Adrenal gland (tissue), 12 donors: ENCODE results near the gene TADA3. TPM values are rescaled to one million over a fixed set of nuclear protein-coding genes. Genes with fewer than 3 reads are reported as not detected.

Experiments used
- DNase-seq, 7 donors: peaks; one replicate each; pipeline ENCODE4 v3.0.0-alpha.2; 2019 to 2020
- H3K27ac ChIP-seq, 5 donors: fragments of 200-600 bp; sonication (generic) in 4 of 5; 1 replicate in 3 of 5; 2 replicates in 2 of 5; pipeline versions ENCODE4 v1.5.1 to v1.8.0; 2016 to 2020; ENCODE audit warnings: mild to moderate bottlenecking in 1 of 5
- H3K27me3 ChIP-seq: fragments of 200-600 bp; 2 replicates; pipeline ENCODE4 v1.8.0; 2021
- H3K36me3 ChIP-seq, 2 donors: fragments of 200-600 bp; replicated peaks in 1 of 2; 1 replicate in 1 of 2; 2 replicates in 1 of 2; pipeline versions ENCODE4 v1.5.1 to v1.8.0; 2018 to 2022
- H3K4me1 ChIP-seq, 2 donors: fragments of 200-600 bp; replicated peaks in 1 of 2; 1 replicate in 1 of 2; 2 replicates in 1 of 2; pipeline versions ENCODE4 v1.5.1 to v1.8.0; 2018 to 2021
- H3K4me3 ChIP-seq, 4 donors: fragments of 200-600 bp; sonication (generic) in 3 of 4; one replicate each; pipeline ENCODE4 v1.5.1; 2016 to 2018
- H3K9me3 ChIP-seq, 3 donors: fragments of 200-600 bp; sonication (generic) in 1 of 3; replicated peaks in 1 of 3; 1 replicate in 2 of 3; 2 replicates in 1 of 3; pipeline versions ENCODE4 v1.5.1 to v1.8.0; 2016 to 2021
- CTCF ChIP-seq, 6 experiments: fragments of 450-650 bp in 4 of 6; fragments of 200-600 bp in 2 of 6; sonication (generic) in 1 of 6; IDR thresholded peaks; 1 replicate in 5 of 6; 2 replicates in 1 of 6; pipeline versions ENCODE4 v1.5.1 to v1.8.0; 2016 to 2021; ENCODE audit warnings: antibody characterized with exemption in 6 of 6, mild to moderate bottlenecking in 2 of 6, moderate library complexity in 1 of 6
- POLR2A ChIP-seq, 2 donors: fragments of 450-650 bp; IDR thresholded peaks; one replicate each; pipeline ENCODE4 v1.6.1; 2017; ENCODE audit warnings: antibody characterized with exemption in 2 of 2, mild to moderate bottlenecking in 2 of 2, moderate library complexity in 1 of 2
- WGBS, 4 donors: extraction: QIAGEN DNeasy Blood & Tissue Kit in 2 of 4; methylation state at CpG; one replicate each; pipeline versions ENCODE4 v1.1.5 to v1.1.7; 2013 to 2017; 5-methylcytosine and 5-hydroxymethylcytosine counted together
- intact Hi-C, 2 donors: fragments of 100-400 bp; cut with DNase I; formaldehyde crosslinking; loops; one replicate each; pipeline versions ENCODE4 v1.14.1 to v1.15.0; 2022 to 2023
- polyA plus RNA-seq, 3 donors: library from polyadenylated mRNA; stranded (reverse); fragments of 200-250 nt in 2 of 3; fragments of 350-450 nt in 1 of 3; fragmentation: Illumina TruSeq in 1 of 3; extraction: RNeasy Lipid Tissue Mini Kit (QIAGEN cat#74804) in 1 of 3; gene quantifications; one replicate each; pipeline ENCODE4 v1.2.3, GENCODE V29; 2013 to 2014
- total RNA-seq, 9 donors: library from RNA; depleted of rRNA in 4 of 9; stranded (reverse); fragments of >200 nt in 4 of 9; fragments of 120-200 nt in 1 of 9; fragmentation: NEBNext Ultra II Directional in 1 of 9; extraction: Animal tissue kit (Norgen Biotek cat#: 25700) in 1 of 9; gene quantifications; one replicate each; pipeline versions ENCODE4 v1.1.0 to v1.2.4, GENCODE V29; 2013 to 2023
- donor health status: healthy with polysubstance abuse.
- donor health status: Bipolar disorder and iron deficiency.
- donor health status: DM: yes; HTN: yes; CAD: no.
- donor health status: DM: no; HTN: no; CAD: no.
- donor health status: DM: no; HTN: no; CAD: no.
- donor health status: DM: yes; HTN: yes; CAD: no.

Gene TADA3
- total and polyA plus RNA-seq, 12 donors = 49.7 to 148 (median 115) TPM

GRCh38 chr3:9757427-9757826 lies 34.8 kb downstream of the TADA3 start:
- Histone ChIP-seq H3K4me3 (no peak overlapping the region), H3K27ac (peak overlapping the region in 1 of 5 donors; percentile 38), H3K36me3 (peaks cover 0 to 71% of the 10 kb centered on the region in 2 donors), H3K9me3 (no peaks in the 10 kb centered on the region), H3K27me3 (no peaks in the 10 kb centered on the region), H3K4me1 (peaks cover 7 to 16% of the 10 kb centered on the region in 2 donors)
- intact Hi-C loops = loop anchor here in 1 of 2 donors (10.0 kb wide), 1 partner anchor 47 kb away; no protein-coding TSS in a partner anchor
- no peak for TF ChIP-seq CTCF (IDR thresholded peaks at IDR 0.05)
- no peak for TF ChIP-seq POLR2A (IDR thresholded peaks at IDR 0.05)
- 62 to 82% (median 75%) methylated on average over 7 to 13 of the region's 13 CpGs for WGBS, 4 donors
- DNase-seq = no peak

DNA sequence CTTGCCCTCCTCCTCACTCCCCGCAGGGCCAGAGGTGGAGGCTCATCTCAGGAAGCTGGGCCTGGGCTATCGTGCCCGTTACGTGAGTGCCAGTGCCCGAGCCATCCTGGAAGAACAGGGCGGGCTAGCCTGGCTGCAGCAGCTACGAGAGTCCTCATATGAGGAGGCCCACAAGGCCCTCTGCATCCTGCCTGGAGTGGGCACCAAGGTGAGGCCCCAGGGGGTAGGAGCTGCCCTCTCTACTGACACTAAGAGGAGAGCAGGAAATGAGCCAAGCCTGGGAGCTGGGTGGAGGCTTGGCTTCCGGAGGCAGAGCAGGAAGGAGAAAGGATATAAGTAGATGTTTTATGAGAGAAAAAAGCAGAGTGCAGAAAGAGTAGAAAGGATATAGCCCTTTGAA lies 37.6 kb downstream of the TADA3 start:
- DNase-seq = no peak
- Histone ChIP-seq H3K27me3 (no peaks in the 10 kb centered on the region), H3K4me3 (no peak overlapping the region), H3K4me1 (peaks cover 20 to 35% of the 10 kb centered on the region in 2 donors), H3K36me3 (peaks cover 0 to 61% of the 10 kb centered on the region in 2 donors), H3K27ac (peak overlapping the region in 3 of 5 donors; percentile 9 to 67 (median 51)), H3K9me3 (no peaks in the 10 kb centered on the region)
- intact Hi-C loops = loop anchor here in 1 of 2 donors (10.0 kb wide), 1 partner anchor 50 kb away; no protein-coding TSS in a partner anchor
- TF ChIP-seq POLR2A (IDR thresholded peaks at IDR 0.05) (no peak), CTCF (IDR thresholded peaks at IDR 0.05) (no peak)
- WGBS, 4 donors = 77 to 80% (median 78%) methylated on average over 7 to 8 of the region's 8 CpGs

DNA sequence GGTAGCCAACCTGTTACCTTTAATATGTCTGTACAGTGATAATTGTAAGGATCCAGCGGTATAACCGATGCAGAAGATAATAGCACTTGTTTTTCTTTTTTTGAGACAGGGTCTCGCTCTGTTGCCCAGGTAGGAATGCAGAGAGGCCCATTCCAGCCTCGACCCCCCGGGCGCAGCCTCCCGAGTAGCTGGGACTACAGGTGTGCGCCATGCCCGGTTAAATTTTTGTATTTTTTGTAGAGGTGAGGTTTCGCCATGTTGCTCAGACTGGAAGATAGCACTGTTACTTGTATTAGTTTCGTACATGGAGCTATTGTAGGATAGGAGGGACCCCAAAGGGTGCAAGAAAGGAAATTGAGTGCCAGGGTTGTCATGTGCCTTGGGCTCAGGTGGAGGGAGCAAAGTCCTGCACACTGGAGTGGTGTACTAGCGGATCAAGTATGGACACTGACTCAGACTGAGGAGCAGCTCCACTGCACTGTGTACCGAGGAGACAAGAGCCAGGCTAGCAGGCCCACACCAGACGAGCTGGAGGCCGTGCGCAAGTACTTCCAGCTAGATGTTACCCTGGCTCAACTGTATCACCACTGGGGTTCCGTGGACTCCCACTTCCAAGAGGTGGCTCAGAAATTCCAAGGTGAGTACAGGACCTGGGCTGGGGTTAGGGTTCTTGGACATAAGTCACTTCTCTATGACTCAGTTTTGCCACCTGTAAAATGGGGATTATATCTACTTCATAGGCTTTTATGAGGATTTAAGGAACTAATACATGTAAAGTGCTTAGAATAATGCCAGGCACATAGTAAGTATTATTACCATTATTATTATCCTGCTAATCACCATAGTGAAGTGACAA lies 41.5 kb downstream of the TADA3 start:
- Histone ChIP-seq H3K4me3 (peak overlapping the region in 3 of 4 donors; percentile 5 to 54 (median 36)), H3K9me3 (no peaks in the 10 kb centered on the region), H3K27me3 (no peaks in the 10 kb centered on the region), H3K27ac (peak overlapping the region in 4 of 5 donors; percentile 79 to 91 (median 89)), H3K4me1 (peaks cover 26 to 42% of the 10 kb centered on the region in 2 donors), H3K36me3 (peaks cover 0 to 45% of the 10 kb centered on the region in 2 donors)
- WGBS, 4 donors = 30 to 43% (median 39%) methylated on average over 13 to 17 of the region's 17 CpGs
- DNase-seq = peak in 3 of 7 donors; percentile 35 to 38 (median 37)
- intact Hi-C loops = loop anchor here in 1 of 2 donors (10.0 kb wide), 1 partner anchor 54 kb away; no protein-coding TSS in a partner anchor
- TF ChIP-seq CTCF (IDR thresholded peaks at IDR 0.05) = no peak
- no peak for TF ChIP-seq POLR2A (IDR thresholded peaks at IDR 0.05)
